DND-41 (cell line): Measurements from ENCODE around the gene AUH.

ENCODE experiments used
- EZH2 ChIP-seq: IDR thresholded peaks from 3 replicates; pipeline ENCODE4 v1.6.1; 2012; ENCODE audit warnings: borderline replicate concordance, low read depth, mild to moderate bottlenecking, moderate library complexity, low read length, inconsistent platforms; ENCODE audit not compliant: severe bottlenecking
- TF ChIP-seq, protein P1 (sequence below): IDR thresholded peaks from 2 replicates; pipeline ENCODE4 v1.5.1; 2012; ENCODE audit warnings: borderline replicate concordance, low read length, moderate library complexity, mild to moderate bottlenecking; ENCODE audit not compliant: poor library complexity, severe bottlenecking; ENCODE audit errors: extremely low read depth

DNA sequence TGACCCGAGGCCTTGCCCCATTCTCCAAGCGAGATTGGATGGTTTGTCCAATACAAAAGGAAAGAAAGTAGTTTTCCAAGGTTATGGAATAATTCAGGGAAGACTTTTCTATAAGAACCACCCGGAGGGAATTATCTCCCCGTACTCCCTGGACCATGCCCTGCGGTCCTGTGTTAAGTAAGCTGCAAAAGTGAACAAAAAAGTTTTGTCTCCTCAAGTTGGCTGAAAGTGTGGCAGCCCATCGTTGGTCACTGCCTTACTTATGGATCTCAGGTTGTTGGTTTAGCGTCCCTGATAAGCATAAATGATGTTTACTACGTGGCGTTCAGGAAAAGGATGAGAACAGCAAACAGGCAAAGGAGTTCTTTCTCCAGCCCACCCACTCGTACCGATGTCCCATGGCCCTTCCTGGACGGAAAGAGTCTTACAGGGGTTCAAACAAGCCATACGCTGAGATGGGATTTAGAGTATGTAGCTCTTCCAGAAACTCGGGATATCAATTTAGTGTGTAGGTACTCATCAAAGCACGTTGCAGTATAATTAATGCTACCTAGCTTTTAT is 413 bp upstream of the AUH start:
- TF ChIP-seq, protein P1, sequence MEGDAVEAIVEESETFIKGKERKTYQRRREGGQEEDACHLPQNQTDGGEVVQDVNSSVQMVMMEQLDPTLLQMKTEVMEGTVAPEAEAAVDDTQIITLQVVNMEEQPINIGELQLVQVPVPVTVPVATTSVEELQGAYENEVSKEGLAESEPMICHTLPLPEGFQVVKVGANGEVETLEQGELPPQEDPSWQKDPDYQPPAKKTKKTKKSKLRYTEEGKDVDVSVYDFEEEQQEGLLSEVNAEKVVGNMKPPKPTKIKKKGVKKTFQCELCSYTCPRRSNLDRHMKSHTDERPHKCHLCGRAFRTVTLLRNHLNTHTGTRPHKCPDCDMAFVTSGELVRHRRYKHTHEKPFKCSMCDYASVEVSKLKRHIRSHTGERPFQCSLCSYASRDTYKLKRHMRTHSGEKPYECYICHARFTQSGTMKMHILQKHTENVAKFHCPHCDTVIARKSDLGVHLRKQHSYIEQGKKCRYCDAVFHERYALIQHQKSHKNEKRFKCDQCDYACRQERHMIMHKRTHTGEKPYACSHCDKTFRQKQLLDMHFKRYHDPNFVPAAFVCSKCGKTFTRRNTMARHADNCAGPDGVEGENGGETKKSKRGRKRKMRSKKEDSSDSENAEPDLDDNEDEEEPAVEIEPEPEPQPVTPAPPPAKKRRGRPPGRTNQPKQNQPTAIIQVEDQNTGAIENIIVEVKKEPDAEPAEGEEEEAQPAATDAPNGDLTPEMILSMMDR, result no peak
- no peak for TF ChIP-seq EZH2
